ENCODE results near the gene PYDC1. TPM values are rescaled to one million over a fixed set of nuclear protein-coding genes. Genes with fewer than 3 reads are reported as not detected.

The PYDC1 gene
- total and polyA plus RNA-seq, 2 of the 13 experiments (the other 11 are each of a cell fraction or from before 2014, with no cell fraction given) = not detected

- TF ChIP-seq PRDM4 (CRISPR knock-in tag; IDR thresholded peaks at IDR 0.05; ENCODE audit: borderline replicate concordance) (peak; percentile 84), ZNF674 (CRISPR knock-in tag; IDR thresholded peaks at IDR 0.05; ENCODE audit: low read depth) (peak; percentile 95), ARNT2 (CRISPR knock-in tag; IDR thresholded peaks at IDR 0.05; ENCODE audit: low read depth) (peak; percentile 82), ZNF644 (CRISPR knock-in tag; IDR thresholded peaks at IDR 0.05; ENCODE audit: low read depth) (no peak), NONO (IDR thresholded peaks at IDR 0.05) (peak; percentile 99), NONO (CRISPR knock-in tag; conservative IDR thresholded peaks at IDR 0.05) (peak; percentile 90), MLLT10 (CRISPR knock-in tag; IDR thresholded peaks at IDR 0.05) (peak; percentile 93; the same call in 1 of the 2 replicates), SMARCC2 (IDR thresholded peaks at IDR 0.05) (no peak), TP53 (CRISPR knock-in tag; conservative IDR thresholded peaks at IDR 0.05) (no peak; the same call in 1 of the 2 replicates), BORCS8-MEF2B (CRISPR knock-in tag; IDR thresholded peaks at IDR 0.05) (peak; percentile 85), ZNF234 (CRISPR knock-in tag; conservative IDR thresholded peaks at IDR 0.05) (peak; percentile 97), YEATS2 (CRISPR knock-in tag; IDR thresholded peaks at IDR 0.05; ENCODE audit: borderline replicate concordance) (no peak; the same call in 1 of the 2 replicates), ZNF17 (CRISPR knock-in tag; IDR thresholded peaks at IDR 0.05) (0 out of 2 replicates have a peak, but pooled peaks have one; percentile 72), MAZ (IDR thresholded peaks at IDR 0.05; ENCODE audit: borderline replicate concordance, low read depth, low read length) (peak; percentile 84), MAZ (CRISPR knock-in tag; IDR thresholded peaks at IDR 0.05; ENCODE audit: low read depth) (peak; percentile 92), ZNF383 (CRISPR knock-in tag; IDR thresholded peaks at IDR 0.05; ENCODE audit: borderline replicate concordance) (peak; percentile 94; the same call in 1 of the 2 replicates), TOPORS (CRISPR knock-in tag; IDR thresholded peaks at IDR 0.05) (peak; percentile 98), NFRKB (IDR thresholded peaks at IDR 0.05) (no peak), SNAI1 (CRISPR knock-in tag; IDR thresholded peaks at IDR 0.05; ENCODE audit: borderline replicate concordance) (peak; percentile 40; the same call in 1 of the 2 replicates), KDM5B (CRISPR knock-in tag; IDR thresholded peaks at IDR 0.05; ENCODE audit: borderline replicate concordance) (peak; percentile 67; the same call in 1 of the 2 replicates), NFKBIZ (CRISPR knock-in tag; IDR thresholded peaks at IDR 0.05) (peak; percentile 61; the same call in 1 of the 2 replicates), TEAD2 (CRISPR knock-in tag; IDR thresholded peaks at IDR 0.05) (no peak), GATA4 (IDR thresholded peaks at IDR 0.05; ENCODE audit: borderline replicate concordance, low read depth) (peak; percentile 93), HHEX (CRISPR knock-in tag; IDR thresholded peaks at IDR 0.05) (0 out of 2 replicates have a peak, but pooled peaks have one; percentile 26)
- TF ChIP-seq, protein P1, sequence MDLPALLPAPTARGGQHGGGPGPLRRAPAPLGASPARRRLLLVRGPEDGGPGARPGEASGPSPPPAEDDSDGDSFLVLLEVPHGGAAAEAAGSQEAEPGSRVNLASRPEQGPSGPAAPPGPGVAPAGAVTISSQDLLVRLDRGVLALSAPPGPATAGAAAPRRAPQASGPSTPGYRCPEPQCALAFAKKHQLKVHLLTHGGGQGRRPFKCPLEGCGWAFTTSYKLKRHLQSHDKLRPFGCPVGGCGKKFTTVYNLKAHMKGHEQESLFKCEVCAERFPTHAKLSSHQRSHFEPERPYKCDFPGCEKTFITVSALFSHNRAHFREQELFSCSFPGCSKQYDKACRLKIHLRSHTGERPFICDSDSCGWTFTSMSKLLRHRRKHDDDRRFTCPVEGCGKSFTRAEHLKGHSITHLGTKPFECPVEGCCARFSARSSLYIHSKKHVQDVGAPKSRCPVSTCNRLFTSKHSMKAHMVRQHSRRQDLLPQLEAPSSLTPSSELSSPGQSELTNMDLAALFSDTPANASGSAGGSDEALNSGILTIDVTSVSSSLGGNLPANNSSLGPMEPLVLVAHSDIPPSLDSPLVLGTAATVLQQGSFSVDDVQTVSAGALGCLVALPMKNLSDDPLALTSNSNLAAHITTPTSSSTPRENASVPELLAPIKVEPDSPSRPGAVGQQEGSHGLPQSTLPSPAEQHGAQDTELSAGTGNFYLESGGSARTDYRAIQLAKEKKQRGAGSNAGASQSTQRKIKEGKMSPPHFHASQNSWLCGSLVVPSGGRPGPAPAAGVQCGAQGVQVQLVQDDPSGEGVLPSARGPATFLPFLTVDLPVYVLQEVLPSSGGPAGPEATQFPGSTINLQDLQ (CRISPR knock-in tag; IDR thresholded peaks at IDR 0.05) = no peak; the same call in 1 of the 2 replicates
- TF ChIP-seq, protein P2, sequence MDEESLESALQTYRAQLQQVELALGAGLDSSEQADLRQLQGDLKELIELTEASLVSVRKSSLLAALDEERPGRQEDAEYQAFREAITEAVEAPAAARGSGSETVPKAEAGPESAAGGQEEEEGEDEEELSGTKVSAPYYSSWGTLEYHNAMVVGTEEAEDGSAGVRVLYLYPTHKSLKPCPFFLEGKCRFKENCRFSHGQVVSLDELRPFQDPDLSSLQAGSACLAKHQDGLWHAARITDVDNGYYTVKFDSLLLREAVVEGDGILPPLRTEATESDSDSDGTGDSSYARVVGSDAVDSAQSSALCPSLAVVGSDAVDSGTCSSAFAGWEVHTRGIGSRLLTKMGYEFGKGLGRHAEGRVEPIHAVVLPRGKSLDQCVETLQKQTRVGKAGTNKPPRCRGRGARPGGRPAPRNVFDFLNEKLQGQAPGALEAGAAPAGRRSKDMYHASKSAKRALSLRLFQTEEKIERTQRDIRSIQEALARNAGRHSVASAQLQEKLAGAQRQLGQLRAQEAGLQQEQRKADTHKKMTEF (CRISPR knock-in tag; IDR thresholded peaks at IDR 0.05) = peak; percentile 97
Measured at GRCh38 chr16:31179747-31180459, 37.0 kb downstream of the PYDC1 start, which contains the start of gene FUS (continued).

Measured in HepG2 (cell line).